MM.1S (cell line): ENCODE data around the gene NFKB2.
A peak's percentile ranks its signal among the peaks of the same experiment; 100 is the strongest.

Experiments
- DNase-seq: peaks from one replicate; pipeline ENCODE4 v3.0.0-alpha.2; 2015
- H2AFZ ChIP-seq: fragments of 300-600 bp; sonication (generic); 2 replicates; pipeline ENCODE4 v1.6.0; 2016; ENCODE audit warnings: antibody characterized with exemption, low read length
- H3F3A ChIP-seq: fragments of 300-600 bp; sonication (generic); 2 replicates; pipeline ENCODE4 v1.6.1; 2016; ENCODE audit warnings: mild to moderate bottlenecking, antibody characterized with exemption, low read length, moderate library complexity, mixed read lengths; ENCODE audit not compliant: insufficient read depth
- H3K27ac ChIP-seq: fragments of 300-600 bp; sonication (generic); 2 replicates; pipeline ENCODE4 v1.5.1; 2016; ENCODE audit warnings: mild to moderate bottlenecking, low read length
- H3K27me3 ChIP-seq: fragments of 300-600 bp; sonication (generic); replicated peaks from 2 replicates; pipeline ENCODE4 v1.6.0; 2016; ENCODE audit warnings: low read length; ENCODE audit not compliant: insufficient read depth
- H3K36me3 ChIP-seq: fragments of 300-600 bp; sonication (generic); replicated peaks from 2 replicates; pipeline ENCODE4 v1.6.1; 2016; ENCODE audit warnings: mild to moderate bottlenecking, low read length, mixed read lengths; ENCODE audit not compliant: insufficient read depth
- H3K4me1 ChIP-seq: fragments of 300-600 bp; sonication (generic); 2 replicates; pipeline ENCODE4 v1.6.1; 2016; ENCODE audit warnings: low read length, mixed read lengths
- H3K4me2 ChIP-seq: fragments of 300-600 bp; sonication (generic); 2 replicates; pipeline ENCODE4 v1.6.0; 2016; ENCODE audit warnings: low read depth, low read length
- H3K4me3 ChIP-seq: fragments of 300-600 bp; sonication (generic); 2 replicates; pipeline ENCODE4 v1.5.1; 2016; ENCODE audit warnings: low read length, mixed read lengths
- H3K79me2 ChIP-seq: fragments of 300-600 bp; sonication (generic); 2 replicates; pipeline ENCODE4 v1.6.1; 2016; ENCODE audit warnings: mixed run types, low read length, mixed read lengths
- H3K9ac ChIP-seq: fragments of 300-600 bp; sonication (generic); 2 replicates; pipeline ENCODE4 v1.6.1; 2016; ENCODE audit warnings: low read length, mixed read lengths
- H3K9me2 ChIP-seq: fragments of 300-600 bp; sonication (generic); replicated peaks from 2 replicates; pipeline ENCODE4 v1.6.1; 2016; ENCODE audit warnings: mild to moderate bottlenecking, low read length, mixed read lengths; ENCODE audit not compliant: insufficient read depth
- H3K9me3 ChIP-seq: fragments of 300-600 bp; sonication (generic); replicated peaks from 2 replicates; pipeline ENCODE4 v1.6.1; 2016; ENCODE audit warnings: mild to moderate bottlenecking, low read length, mixed read lengths; ENCODE audit not compliant: insufficient read depth
- H4K20me1 ChIP-seq: fragments of 300-600 bp; sonication (generic); 2 replicates; pipeline ENCODE4 v1.6.1; 2016; ENCODE audit warnings: mild to moderate bottlenecking, low read length, moderate library complexity, mixed read lengths; ENCODE audit not compliant: insufficient read depth
- CTCF ChIP-seq: fragments of 300-600 bp; sonication (generic); IDR thresholded peaks from 2 replicates; pipeline ENCODE4 v1.5.1; 2016; ENCODE audit warnings: antibody characterized with exemption, low read length, mixed read lengths
- EZH2 ChIP-seq: fragments of 300-600 bp; sonication (generic); optimal IDR thresholded peaks from 2 replicates; pipeline ENCODE3; 2017; ENCODE audit warnings: low read depth, mild to moderate bottlenecking, antibody characterized with exemption, low read length, mixed read lengths
- EZH2phosphoT487 ChIP-seq: fragments of 300-600 bp; sonication (generic); IDR thresholded peaks from 2 replicates; pipeline ENCODE4 v1.6.1; 2018; ENCODE audit warnings: antibody characterized with exemption, low read length

The NFKB2 gene

GRCh38 chr10:102395400-102396316 lies at the start of gene NFKB2:
NFKB2 (plus strand) TSS chr10:102395705; CDS start chr10:102395960, 255 bp downstream.
- H3K4me2 ChIP-seq, result peak within 1 kb of the TSS; percentile 97
- H3K27ac ChIP-seq, result peak within 1 kb of the TSS; percentile 100
- TF ChIP-seq CTCF, result no peak
- TF ChIP-seq EZH2, result no peak
- no peak for TF ChIP-seq EZH2phosphoT487
- peaks cover 24% of the 10 kb centered on the region for H3K4me1 ChIP-seq
- H3F3A ChIP-seq, result peaks cover 42% of the 10 kb centered on the region
- peak within 1 kb of the TSS; percentile 99 for H3K4me3 ChIP-seq
- H4K20me1 ChIP-seq, result peaks cover 7% of the 10 kb centered on the region; the same call in 1 of the 2 replicates
- H3K79me2 ChIP-seq, result peaks cover 48% of the 10 kb centered on the region
- peak; percentile 91 for DNase-seq
- H3K9ac ChIP-seq, result peak within 1 kb of the TSS; percentile 100
- H2AFZ ChIP-seq, result peak within 1 kb of the TSS; percentile 53; the same call in 1 of the 2 replicates
- H3K36me3 ChIP-seq, result peaks cover 7% of the 10 kb centered on the region
- no peaks in the 10 kb centered on the region for H3K9me3 ChIP-seq
- no peaks in the 10 kb centered on the region for H3K9me2 ChIP-seq
- no peaks in the 10 kb centered on the region for H3K27me3 ChIP-seq

GRCh38 chr10:102347236-102347828 lies 48.2 kb upstream of the NFKB2 start:
- Histone ChIP-seq H3K36me3 (0 out of 2 replicates have a peak, but pooled peaks cover under 1% of the 10 kb centered on the region), H3K9me3 (no peaks in the 10 kb centered on the region), H2AFZ (no peak overlapping the region), H4K20me1 (0 out of 2 replicates have a peak, but pooled peaks cover 4% of the 10 kb centered on the region), H3F3A (0 out of 2 replicates have a peak, but pooled peaks cover 3% of the 10 kb centered on the region), H3K9ac (no peak overlapping the region), H3K4me1 (no peaks in the 10 kb centered on the region), H3K4me2 (no peak overlapping the region), H3K79me2 (peaks cover 26% of the 10 kb centered on the region), H3K4me3 (no peak overlapping the region), H3K9me2 (no peaks in the 10 kb centered on the region), H3K27me3 (no peaks in the 10 kb centered on the region), H3K27ac (no peak overlapping the region)
- DNase-seq, result no peak
- TF ChIP-seq CTCF, result peak; percentile 35
- TF ChIP-seq EZH2phosphoT487, result no peak

- H3K9me3 ChIP-seq, result no peaks in the 10 kb centered on the region
- H4K20me1 ChIP-seq, result 0 out of 2 replicates have a peak, but pooled peaks cover 4% of the 10 kb centered on the region
- no peak for TF ChIP-seq EZH2phosphoT487
- TF ChIP-seq EZH2, result no peak
- TF ChIP-seq CTCF, result peak; percentile 93
- H3K4me3 ChIP-seq, result no peak overlapping the region
- no peak overlapping the region for H3K9ac ChIP-seq
- no peaks in the 10 kb centered on the region for H3K27me3 ChIP-seq
- no peak overlapping the region for H2AFZ ChIP-seq
- H3K9me2 ChIP-seq, result no peaks in the 10 kb centered on the region
- peak; percentile 47 for DNase-seq
- peaks cover 21% of the 10 kb centered on the region for H3K79me2 ChIP-seq
- H3K36me3 ChIP-seq, result peaks cover 12% of the 10 kb centered on the region; the same call in 1 of the 2 replicates
- no peak overlapping the region for H3K4me2 ChIP-seq
- no peaks in the 10 kb centered on the region for H3K4me1 ChIP-seq
- no peak overlapping the region for H3K27ac ChIP-seq
- H3F3A ChIP-seq, result 0 out of 2 replicates have a peak, but pooled peaks cover 3% of the 10 kb centered on the region
These were observed 43.3 kb upstream of the NFKB2 start for GRCh38 chr10:102352066-102352715.
